ENCODE data around the gene NEDD4L.

GRCh38 chr18:58255701-58256311 lies 211.8 kb downstream of the NEDD4L start:
- TF ChIP-seq CREB5 (CRISPR knock-in tag; IDR thresholded peaks at IDR 0.05; ENCODE audit: low read depth) (no peak), ZNF70 (CRISPR knock-in tag; IDR thresholded peaks at IDR 0.05) (no peak), RARB (CRISPR knock-in tag; IDR thresholded peaks at IDR 0.05) (no peak), ZFP30 (CRISPR knock-in tag; IDR thresholded peaks at IDR 0.05) (no peak), ESRRG (CRISPR knock-in tag; IDR thresholded peaks at IDR 0.05) (no peak), ZFP3 (CRISPR knock-in tag; IDR thresholded peaks at IDR 0.05) (no peak), OSR1 (CRISPR knock-in tag; IDR thresholded peaks at IDR 0.05) (no peak), CSDC2 (CRISPR knock-in tag; IDR thresholded peaks at IDR 0.05) (no peak), GLIS3 (CRISPR knock-in tag; IDR thresholded peaks at IDR 0.05) (no peak), ZC3H10 (CRISPR knock-in tag; IDR thresholded peaks at IDR 0.05) (no peak), SNAI2 (CRISPR knock-in tag; IDR thresholded peaks at IDR 0.05) (no peak), ISL1 (CRISPR knock-in tag; IDR thresholded peaks at IDR 0.05) (no peak), ARNTL (CRISPR knock-in tag; IDR thresholded peaks at IDR 0.05; ENCODE audit: borderline replicate concordance, low read depth) (no peak)
- TF ChIP-seq, protein P1, sequence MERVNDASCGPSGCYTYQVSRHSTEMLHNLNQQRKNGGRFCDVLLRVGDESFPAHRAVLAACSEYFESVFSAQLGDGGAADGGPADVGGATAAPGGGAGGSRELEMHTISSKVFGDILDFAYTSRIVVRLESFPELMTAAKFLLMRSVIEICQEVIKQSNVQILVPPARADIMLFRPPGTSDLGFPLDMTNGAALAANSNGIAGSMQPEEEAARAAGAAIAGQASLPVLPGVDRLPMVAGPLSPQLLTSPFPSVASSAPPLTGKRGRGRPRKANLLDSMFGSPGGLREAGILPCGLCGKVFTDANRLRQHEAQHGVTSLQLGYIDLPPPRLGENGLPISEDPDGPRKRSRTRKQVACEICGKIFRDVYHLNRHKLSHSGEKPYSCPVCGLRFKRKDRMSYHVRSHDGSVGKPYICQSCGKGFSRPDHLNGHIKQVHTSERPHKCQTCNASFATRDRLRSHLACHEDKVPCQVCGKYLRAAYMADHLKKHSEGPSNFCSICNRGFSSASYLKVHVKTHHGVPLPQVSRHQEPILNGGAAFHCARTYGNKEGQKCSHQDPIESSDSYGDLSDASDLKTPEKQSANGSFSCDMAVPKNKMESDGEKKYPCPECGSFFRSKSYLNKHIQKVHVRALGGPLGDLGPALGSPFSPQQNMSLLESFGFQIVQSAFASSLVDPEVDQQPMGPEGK (CRISPR knock-in tag; IDR thresholded peaks at IDR 0.05; ENCODE audit: borderline replicate concordance): no peak
